HCT116 (cell line): Measurements from ENCODE around the gene ARID1A. TPM values are rescaled to one million over a fixed set of nuclear protein-coding genes. Genes with fewer than 3 reads are reported as not detected.

ENCODE experiments used
- ATAC-seq: fragments of 200-7000 bp; cut with Tn5 transposase; 2 replicates; pipeline ENCODE4 v1.9.1; 2020; ENCODE audit warnings: mild to moderate bottlenecking, moderate library complexity
- BruUV-seq: library from RNA; stranded (reverse); fragments of 400-500 nt; replicated peaks from 2 replicates; lab custom pipeline; 2021; lab: Mats Ljungman, UMichigan
- CTCF ChIA-PET: fragments of 300-600 bp; sonication (Branson Sonifier 250); formaldehyde crosslinking; loops from one replicate; lab custom pipeline; 2021; ENCODE audit warnings: antibody characterized with exemption; lab: Charles Lee
- POLR2A ChIA-PET: fragments of 300-600, 350-600 bp; sonication (Branson Sonifier 250); formaldehyde crosslinking; loops from one replicate; lab custom pipeline; 2021; ENCODE audit warnings: antibody characterized with exemption; lab: Charles Lee
- RAD21 ChIA-PET, 2 experiments: fragments of 300-600 bp; sonication (Branson Sonifier 250); formaldehyde crosslinking; loops; one replicate each; lab custom pipeline; 2023; ENCODE audit warnings: low total read pairs in 2 of 2; ENCODE audit not compliant: uncharacterized antibody in 2 of 2, unreplicated experiment in 2 of 2, low non-redundant PET in 1 of 2; lab: Charles Lee
- DNase-seq: peaks from one replicate; pipeline ENCODE4 v3.0.0-alpha.2; 2010; ENCODE audit warnings: low read depth, low spot score
- H2AFZ ChIP-seq: fragments of 200-600 bp; shearing (Covaris generic), sonication (generic); 2 replicates; pipeline ENCODE4 v1.6.1; 2017; ENCODE audit warnings: low read depth, mixed run types, mixed read lengths, antibody characterized with exemption, low read length; ENCODE audit not compliant: poor library complexity, severe bottlenecking
- H3K27ac ChIP-seq: 2 replicates; pipeline ENCODE4 v1.5.1; 2012; ENCODE audit warnings: low read depth, low read length
- H3K27me3 ChIP-seq: fragments of 200-600 bp; sonication (generic); 2 replicates; pipeline ENCODE4 v1.6.1; 2016; ENCODE audit warnings: mixed run types, low read length, mixed read lengths; ENCODE audit not compliant: insufficient read depth
- H3K36me3 ChIP-seq, 2 experiments: fragments of 200-500 bp in 1 of 2; fragments of 200-600 bp in 1 of 2; sonication (Bioruptor generic) in 1 of 2; sonication (generic) in 1 of 2; 2 replicates each; pipeline versions ENCODE4 v1.5.1 to v1.6.1; 2014 to 2016; ENCODE audit warnings: low read length in 2 of 2, inconsistent platforms in 1 of 2, mixed read lengths in 1 of 2, mixed run types in 1 of 2; ENCODE audit not compliant: insufficient read depth in 2 of 2, control insufficient read depth in 1 of 2
- H3K4me1 ChIP-seq, 2 experiments: fragments of 200-600 bp in 1 of 2; sonication (generic) in 1 of 2; 2 replicates each; pipeline versions ENCODE4 v1.5.1 to v1.6.1; 2012 to 2017; ENCODE audit warnings: low read length in 2 of 2, inconsistent platforms in 1 of 2, mild to moderate bottlenecking in 1 of 2, mixed read lengths in 1 of 2, mixed run types in 1 of 2, moderate library complexity in 1 of 2; ENCODE audit not compliant: insufficient read depth in 2 of 2, control insufficient read depth in 1 of 2
- H3K4me2 ChIP-seq: fragments of 200-600 bp; sonication (generic); 2 replicates; pipeline ENCODE4 v1.6.1; 2017; ENCODE audit warnings: mixed run types, low read length, mixed read lengths
- H3K4me3 ChIP-seq, 2 experiments: fragments of 200-600 bp in 1 of 2; sonication (generic) in 1 of 2; replicated peaks in 1 of 2; 2 replicates each; pipeline ENCODE4 v1.5.1; 2011 to 2016; ENCODE audit warnings: low read length in 2 of 2, control low read depth in 1 of 2, low read depth in 1 of 2, mild to moderate bottlenecking in 1 of 2, mixed read lengths in 1 of 2, mixed run types in 1 of 2
- H3K79me2 ChIP-seq: fragments of 200-600 bp; sonication (generic); 2 replicates; pipeline ENCODE4 v1.6.1; 2017; ENCODE audit warnings: mild to moderate bottlenecking, mixed run types, low read length, moderate library complexity, mixed read lengths; ENCODE audit not compliant: insufficient read depth
- H3K9ac ChIP-seq: fragments of 200-600 bp; sonication (generic); 2 replicates; pipeline ENCODE4 v1.6.1; 2016; ENCODE audit warnings: low read length, mixed read lengths
- H3K9me2 ChIP-seq: fragments of 200-600 bp; sonication (generic), shearing (Covaris generic); 2 replicates; pipeline ENCODE4 v1.6.1; 2017; ENCODE audit warnings: mixed run types, mild to moderate bottlenecking, moderate library complexity; ENCODE audit not compliant: insufficient read depth
- H3K9me3 ChIP-seq, 2 experiments: fragments of 200-500 bp in 1 of 2; fragments of 200-600 bp in 1 of 2; sonication (Bioruptor generic) in 1 of 2; sonication (generic) in 1 of 2; 2 replicates each; pipeline ENCODE4 v1.6.1; 2014 to 2017; ENCODE audit warnings: low read length in 2 of 2, mixed read lengths in 2 of 2, inconsistent platforms in 1 of 2, low read depth in 1 of 2, mild to moderate bottlenecking in 1 of 2, mixed run types in 1 of 2, moderate library complexity in 1 of 2; ENCODE audit not compliant: control insufficient read depth in 1 of 2, insufficient read depth in 1 of 2
- H4K20me1 ChIP-seq: fragments of 200-600 bp; sonication (generic), shearing (Covaris generic); 2 replicates; pipeline ENCODE4 v1.6.1; 2017; ENCODE audit warnings: mixed run types, mild to moderate bottlenecking, moderate library complexity; ENCODE audit not compliant: insufficient read depth
- ATF3 ChIP-seq: IDR thresholded peaks from 2 replicates; pipeline ENCODE4 v1.6.1; 2012
- CEBPB ChIP-seq: IDR thresholded peaks from 2 replicates; pipeline ENCODE4 v1.6.1; 2012; ENCODE audit warnings: low read depth
- CTCF ChIP-seq, 3 experiments: fragments of 200-600 bp in 1 of 3; sonication (generic) in 1 of 3; IDR thresholded peaks in 2 of 3; conservative IDR thresholded peaks in 1 of 3; 2 replicates each; pipeline ENCODE4 v1.5.1; 2012 to 2017; ENCODE audit warnings: low read depth in 2 of 3, low read length in 2 of 3, antibody characterized with exemption in 1 of 3, borderline replicate concordance in 1 of 3, control low read depth in 1 of 3, mild to moderate bottlenecking in 1 of 3, mixed read lengths in 1 of 3, mixed run types in 1 of 3, moderate library complexity in 1 of 3; ENCODE audit not compliant: insufficient read depth in 1 of 3
- ELF1 ChIP-seq: IDR thresholded peaks from 2 replicates; pipeline ENCODE4 v1.6.1; 2012; ENCODE audit warnings: low read depth, borderline replicate concordance
- EZH2 ChIP-seq: fragments of 200-600 bp; sonication (generic); IDR thresholded peaks from 2 replicates; pipeline ENCODE4 v1.6.1; 2017; ENCODE audit warnings: antibody characterized with exemption, mixed run types
- JUND ChIP-seq: IDR thresholded peaks from 2 replicates; pipeline ENCODE4 v1.6.1; 2012
- POLR2AphosphoS5 ChIP-seq: IDR thresholded peaks from 2 replicates; pipeline ENCODE4 v1.6.1; 2011; ENCODE audit warnings: mild to moderate bottlenecking, low read depth, low read length, moderate library complexity
- SRF ChIP-seq: IDR thresholded peaks from 2 replicates; pipeline ENCODE4 v1.6.1; 2012; ENCODE audit warnings: low read depth
- YY1 ChIP-seq: IDR thresholded peaks from 2 replicates; pipeline ENCODE4 v1.6.1; 2011; ENCODE audit warnings: low read length, low read depth, moderate library complexity, mild to moderate bottlenecking; ENCODE audit not compliant: insufficient replicate concordance; ENCODE audit errors: extremely low read depth
- intact Hi-C: fragments of 100-400 bp; cut with micrococcal nuclease; formaldehyde crosslinking; loops from 2 replicates; pipeline ENCODE4 v1.10.0; 2022
- total RNA-seq: library from RNA; stranded (reverse); gene quantifications from one replicate; pipeline ENCODE4 v1.2.1, GENCODE V29; 2021; ENCODE audit not compliant: unreplicated experiment

Gene ARID1A
- total RNA-seq, 1 experiment from 2014 or later = 62.8 TPM

DNA sequence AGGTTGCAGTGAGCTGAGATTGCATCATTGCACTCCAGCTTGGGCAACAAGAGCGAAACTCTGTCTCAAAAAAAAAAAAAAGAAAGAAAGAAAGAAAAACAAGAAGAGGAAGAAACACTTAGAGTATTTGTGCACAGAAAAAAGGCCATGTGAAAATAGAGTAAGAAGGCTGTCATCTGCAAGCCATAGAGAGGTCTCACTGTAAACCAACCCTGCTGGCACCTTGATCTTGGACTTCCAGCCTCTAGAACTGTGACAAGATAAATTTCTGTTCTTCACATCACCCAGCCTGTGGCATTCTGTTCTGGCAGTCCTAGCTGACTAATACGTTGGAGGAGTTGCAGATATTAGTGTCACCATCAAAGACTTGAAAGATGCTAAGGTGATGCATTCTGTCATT, 118.6 kb downstream of the ARID1A start:
- Histone ChIP-seq H3K27me3 (no peaks in the 10 kb centered on the region), H3K4me2 (no peak overlapping the region), H3K36me3 (no peaks in the 10 kb centered on the region), H2AFZ (no peak overlapping the region), H4K20me1 (no peaks in the 10 kb centered on the region), H3K9me2 (0 out of 2 replicates have a peak, but pooled peaks cover 4% of the 10 kb centered on the region), H3K4me1 (peaks cover 0 to 14% of the 10 kb centered on the region in 2 experiments; a peak in 1 of 4 replicates), H3K4me3 (no peak overlapping the region), H3K9me3 (no peaks in the 10 kb centered on the region), H3K79me2 (no peaks in the 10 kb centered on the region), H3K27ac (no peak overlapping the region), H3K9ac (no peak overlapping the region)
- CTCF ChIA-PET = no interaction called here
- POLR2A ChIA-PET = no interaction called here
- ATAC-seq (no peak), DNase-seq (no peak)
- TF ChIP-seq CEBPB (no peak), ELF1 (no peak), YY1 (no peak), POLR2AphosphoS5 (no peak), ATF3 (no peak), CTCF (IDR thresholded peaks at IDR 0.05 in 2 of 3, conservative IDR thresholded peaks at IDR 0.05 in 1 of 3; ENCODE audit: borderline replicate concordance in 1 of 3, insufficient read depth in 1 of 3, low read depth in 2 of 3, low read length in 2 of 3) (no peak)
- no TSS peak for BruUV-seq
- RAD21 ChIA-PET = interaction anchor here in 1 of 2 experiments (0.7 kb wide), 1 partner anchor 204 kb away, joined by 4 read pairs; no protein-coding TSS in a partner anchor
- intact Hi-C loops = no loop called here

DNA sequence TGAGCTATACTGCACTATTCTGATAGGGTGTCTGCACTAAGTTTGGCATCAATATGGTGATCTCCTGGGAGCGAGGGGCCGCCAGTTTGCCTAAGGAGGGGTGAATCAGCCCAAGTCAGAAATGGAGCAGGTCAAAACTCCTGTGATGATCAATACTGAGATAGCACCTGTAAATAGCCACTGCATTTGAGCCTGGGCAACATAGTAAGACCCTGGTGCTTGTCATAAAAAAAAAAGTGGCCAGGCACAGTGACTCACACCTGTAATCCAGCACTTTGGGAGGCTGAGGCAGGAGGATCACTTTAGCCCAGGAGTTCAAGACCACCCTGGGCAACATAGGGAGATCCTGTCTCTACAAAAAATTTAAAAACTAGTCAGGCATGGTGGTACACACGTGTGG, 119.1 kb downstream of the ARID1A start:
- Histone ChIP-seq H3K4me3 (no peak overlapping the region), H3K4me2 (no peak overlapping the region), H3K4me1 (peaks cover 0 to 14% of the 10 kb centered on the region in 2 experiments; a peak in 1 of 4 replicates), H3K36me3 (no peaks in the 10 kb centered on the region), H3K9me3 (no peaks in the 10 kb centered on the region), H3K79me2 (no peaks in the 10 kb centered on the region), H3K9ac (no peak overlapping the region), H2AFZ (no peak overlapping the region), H4K20me1 (no peaks in the 10 kb centered on the region), H3K27me3 (no peaks in the 10 kb centered on the region), H3K27ac (no peak overlapping the region), H3K9me2 (0 out of 2 replicates have a peak, but pooled peaks cover 4% of the 10 kb centered on the region)
- BruUV-seq = no TSS peak
- intact Hi-C loops = no loop called here
- ChIA-PET CTCF (no interaction called here), RAD21 (no interaction called here), POLR2A (no interaction called here)
- TF ChIP-seq JUND (no peak), POLR2AphosphoS5 (no peak), ELF1 (no peak), EZH2 (no peak), SRF (no peak)
- DNase-seq (no peak), ATAC-seq (no peak)
